ENCODE results near the gene SRRT.

GRCh38 chr7:100860702-100861615, 13.9 kb upstream of the SRRT start:
- TF ChIP-seq, protein P1, sequence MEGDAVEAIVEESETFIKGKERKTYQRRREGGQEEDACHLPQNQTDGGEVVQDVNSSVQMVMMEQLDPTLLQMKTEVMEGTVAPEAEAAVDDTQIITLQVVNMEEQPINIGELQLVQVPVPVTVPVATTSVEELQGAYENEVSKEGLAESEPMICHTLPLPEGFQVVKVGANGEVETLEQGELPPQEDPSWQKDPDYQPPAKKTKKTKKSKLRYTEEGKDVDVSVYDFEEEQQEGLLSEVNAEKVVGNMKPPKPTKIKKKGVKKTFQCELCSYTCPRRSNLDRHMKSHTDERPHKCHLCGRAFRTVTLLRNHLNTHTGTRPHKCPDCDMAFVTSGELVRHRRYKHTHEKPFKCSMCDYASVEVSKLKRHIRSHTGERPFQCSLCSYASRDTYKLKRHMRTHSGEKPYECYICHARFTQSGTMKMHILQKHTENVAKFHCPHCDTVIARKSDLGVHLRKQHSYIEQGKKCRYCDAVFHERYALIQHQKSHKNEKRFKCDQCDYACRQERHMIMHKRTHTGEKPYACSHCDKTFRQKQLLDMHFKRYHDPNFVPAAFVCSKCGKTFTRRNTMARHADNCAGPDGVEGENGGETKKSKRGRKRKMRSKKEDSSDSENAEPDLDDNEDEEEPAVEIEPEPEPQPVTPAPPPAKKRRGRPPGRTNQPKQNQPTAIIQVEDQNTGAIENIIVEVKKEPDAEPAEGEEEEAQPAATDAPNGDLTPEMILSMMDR (IDR thresholded peaks at IDR 0.05 in 4 of 5, conservative IDR thresholded peaks at IDR 0.05 in 1 of 5): no peak
- TF ChIP-seq POLR2A (IDR thresholded peaks at IDR 0.05): no peak

Data from gastrocnemius medialis (tissue), 4 donors.